Liver (tissue), 9 donors: ENCODE data around the gene FGF9. TPM values are rescaled to one million over a fixed set of nuclear protein-coding genes. Genes with fewer than 3 reads are reported as not detected.

Experiments used
- DNase-seq: peaks from one replicate; pipeline ENCODE4 v3.0.0-alpha.2; 2017; ENCODE audit warnings: low spot score
- H3K27ac ChIP-seq, 2 donors: one replicate each; pipeline ENCODE4 v1.7.0; 2013; ENCODE audit warnings: inconsistent platforms in 2 of 2, low read length in 2 of 2, control low read depth in 1 of 2, low read depth in 1 of 2, mild to moderate bottlenecking in 1 of 2
- H3K27me3 ChIP-seq, 4 donors: one replicate each; pipeline versions ENCODE4 v1.6.1 to v1.7.0; 2013; ENCODE audit warnings: low read length in 3 of 4, inconsistent platforms in 1 of 4, mild to moderate bottlenecking in 1 of 4, moderate library complexity in 1 of 4; ENCODE audit not compliant: control insufficient read depth in 4 of 4, insufficient read depth in 4 of 4
- H3K36me3 ChIP-seq, 4 donors: one replicate each; pipeline versions ENCODE4 v1.6.1 to v1.7.0; 2013; ENCODE audit warnings: low read length in 3 of 4, mild to moderate bottlenecking in 3 of 4, low read depth in 1 of 4, moderate library complexity in 1 of 4; ENCODE audit not compliant: control insufficient read depth in 4 of 4, insufficient read depth in 3 of 4
- H3K4me1 ChIP-seq, 4 donors: one replicate each; pipeline versions ENCODE4 v1.6.1 to v1.7.0; 2013; ENCODE audit warnings: low read length in 3 of 4, mild to moderate bottlenecking in 3 of 4, moderate library complexity in 1 of 4; ENCODE audit not compliant: control insufficient read depth in 4 of 4, insufficient read depth in 4 of 4
- H3K4me3 ChIP-seq, 3 donors: one replicate each; pipeline versions ENCODE4 v1.6.1 to v1.7.0; 2013; ENCODE audit warnings: low read length in 3 of 3, control low read depth in 1 of 3, low read depth in 1 of 3, mild to moderate bottlenecking in 1 of 3
- H3K9ac ChIP-seq, 2 donors: one replicate each; pipeline ENCODE4 v1.7.0; 2013; ENCODE audit warnings: low read length in 2 of 2, mild to moderate bottlenecking in 2 of 2, moderate library complexity in 2 of 2, control low read depth in 1 of 2, low read depth in 1 of 2
- H3K9me3 ChIP-seq, 4 donors: one replicate each; pipeline versions ENCODE4 v1.6.1 to v1.7.0; 2013; ENCODE audit warnings: low read length in 3 of 4; ENCODE audit not compliant: control insufficient read depth in 4 of 4
- ATF3 ChIP-seq: IDR thresholded peaks from 2 replicates; pipeline ENCODE4 v1.6.1; 2016; ENCODE audit warnings: antibody characterized with exemption
- CTCF ChIP-seq: fragments of 150-350 bp; IDR thresholded peaks from 2 replicates; pipeline ENCODE4 v1.5.1; 2017; ENCODE audit warnings: improper control_type of control experiment, low read depth, low read length; ENCODE audit not compliant: missing input control
- EGR1 ChIP-seq, 2 donors: IDR thresholded peaks; 2 replicates each; pipeline ENCODE4 v1.6.1; 2016 to 2018; ENCODE audit warnings: antibody characterized with exemption in 2 of 2, low read depth in 2 of 2
- FOXA1 ChIP-seq: IDR thresholded peaks from 2 replicates; pipeline ENCODE4 v1.6.1; 2016; ENCODE audit warnings: antibody characterized with exemption
- FOXA2 ChIP-seq: IDR thresholded peaks from 2 replicates; pipeline ENCODE4 v1.6.1; 2016; ENCODE audit warnings: antibody characterized with exemption
- GABPA ChIP-seq, 2 donors: IDR thresholded peaks in 1 of 2; conservative IDR thresholded peaks in 1 of 2; 2 replicates each; pipeline ENCODE4 v1.6.1; 2016; ENCODE audit warnings: antibody characterized with exemption in 2 of 2, mild to moderate bottlenecking in 1 of 2, moderate library complexity in 1 of 2
- HNF4A ChIP-seq, 2 donors: conservative IDR thresholded peaks; 2 replicates each; pipeline ENCODE4 v1.6.1; 2016; ENCODE audit warnings: antibody characterized with exemption in 2 of 2, mild to moderate bottlenecking in 2 of 2
- HNF4G ChIP-seq: IDR thresholded peaks from 2 replicates; pipeline ENCODE4 v1.6.1; 2016; ENCODE audit warnings: antibody characterized with exemption
- JUND ChIP-seq, 2 donors: IDR thresholded peaks; 2 replicates each; pipeline ENCODE4 v1.6.1; 2016; ENCODE audit warnings: antibody characterized with exemption in 2 of 2
- MAX ChIP-seq: IDR thresholded peaks from 2 replicates; pipeline ENCODE4 v1.6.1; 2016; ENCODE audit warnings: antibody characterized with exemption
- NR2F2 ChIP-seq: IDR thresholded peaks from 2 replicates; pipeline ENCODE4 v1.6.1; 2016; ENCODE audit warnings: antibody characterized with exemption
- RAD21 ChIP-seq, 2 donors: IDR thresholded peaks; 2 replicates each; pipeline ENCODE4 v1.6.1; 2016; ENCODE audit warnings: antibody characterized with exemption in 2 of 2, mild to moderate bottlenecking in 2 of 2
- RXRA ChIP-seq, 2 donors: IDR thresholded peaks; 2 replicates each; pipeline ENCODE4 v1.6.1; 2017 to 2018; ENCODE audit warnings: antibody characterized with exemption in 2 of 2, mild to moderate bottlenecking in 1 of 2
- SP1 ChIP-seq: IDR thresholded peaks from 2 replicates; pipeline ENCODE4 v1.6.1; 2018; ENCODE audit warnings: antibody characterized with exemption, mild to moderate bottlenecking
- TAF1 ChIP-seq: conservative IDR thresholded peaks from 2 replicates; pipeline ENCODE4 v1.6.1; 2016; ENCODE audit warnings: antibody characterized with exemption, mild to moderate bottlenecking
- YY1 ChIP-seq: IDR thresholded peaks from 2 replicates; pipeline ENCODE4 v1.6.1; 2016; ENCODE audit warnings: antibody characterized with exemption, mild to moderate bottlenecking
- WGBS: extraction: QIAGEN DNeasy Blood & Tissue Kit; methylation state at CpG from one replicate; pipeline ENCODE4 v1.1.7; 2013; 5-methylcytosine and 5-hydroxymethylcytosine counted together
- polyA plus RNA-seq, 2 donors: library from polyadenylated mRNA; stranded (reverse) in 1 of 2; unstranded in 1 of 2; fragments of 200-250 nt in 1 of 2; fragments of >200 nt in 1 of 2; fragmentation: Nextera tagmentation in 1 of 2; extraction: Ambion mirVana in 1 of 2; gene quantifications; one replicate each; pipeline versions ENCODE4 v1.2.1 to v1.2.3, GENCODE V29; 2013 to 2015
- total RNA-seq, 2 donors: library from RNA; depleted of rRNA; stranded (reverse); fragments of >200 nt; gene quantifications; one replicate each; pipeline ENCODE4 v1.2.3, GENCODE V29; 2014
- TF ChIP-seq, protein P1 (sequence below): IDR thresholded peaks from 2 replicates; pipeline ENCODE4 v1.6.1; 2016; ENCODE audit warnings: antibody characterized with exemption
- TF ChIP-seq, protein P2 (sequence below): IDR thresholded peaks from 2 replicates; pipeline ENCODE4 v1.6.1; 2016; ENCODE audit warnings: antibody characterized with exemption, mild to moderate bottlenecking
- donor health status: healthy.
- donor health status: healthy.
- donor health status: healthy.
- donor health status: healthy.
- donor health status: healthy.

FGF9 gene
- total and polyA plus RNA-seq, 4 donors, result under 0.01 to 0.05 TPM; not detected in 2

DNA sequence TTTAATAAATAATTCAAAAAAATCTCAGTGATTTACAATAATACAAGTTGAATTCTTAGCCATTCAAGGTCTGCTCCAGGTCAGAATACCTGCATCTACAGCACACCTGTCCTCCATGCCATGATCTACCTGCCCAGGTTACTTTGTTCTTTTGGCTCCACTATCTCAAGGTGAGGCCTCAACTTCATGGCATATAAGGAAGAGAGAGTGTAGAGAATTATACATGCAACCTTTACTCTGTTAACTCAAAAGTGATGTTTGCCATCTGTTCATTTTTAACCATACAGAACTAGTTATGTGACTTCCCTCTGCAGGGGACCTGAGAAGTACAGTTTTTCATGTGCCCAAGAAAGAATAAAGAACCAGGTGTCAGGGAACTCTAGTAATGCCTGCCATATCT, 38.7 kb upstream of the FGF9 start:
- Histone ChIP-seq H3K27me3 (no peaks in the 10 kb centered on the region), H3K36me3 (no peaks in the 10 kb centered on the region), H3K9me3 (no peaks in the 10 kb centered on the region), H3K4me1 (no peaks in the 10 kb centered on the region), H3K27ac (no peak overlapping the region), H3K4me3 (no peak overlapping the region), H3K9ac (no peak overlapping the region)
- DNase-seq, result no peak
- no peak for TF ChIP-seq HNF4G
- no peak for TF ChIP-seq RXRA (IDR thresholded peaks at IDR 0.05)
- TF ChIP-seq NR2F2, result no peak
- TF ChIP-seq MAX, result no peak
- no peak for TF ChIP-seq JUND (IDR thresholded peaks at IDR 0.05)
- no peak for TF ChIP-seq YY1
- no peak for TF ChIP-seq FOXA1
- no peak for TF ChIP-seq ATF3
- TF ChIP-seq HNF4A (conservative IDR thresholded peaks at IDR 0.05), result no peak
- TF ChIP-seq TAF1, result no peak
- TF ChIP-seq CTCF, result no peak
- no peak for TF ChIP-seq RAD21 (IDR thresholded peaks at IDR 0.05)
- no peak for TF ChIP-seq SP1
- TF ChIP-seq, protein P1, sequence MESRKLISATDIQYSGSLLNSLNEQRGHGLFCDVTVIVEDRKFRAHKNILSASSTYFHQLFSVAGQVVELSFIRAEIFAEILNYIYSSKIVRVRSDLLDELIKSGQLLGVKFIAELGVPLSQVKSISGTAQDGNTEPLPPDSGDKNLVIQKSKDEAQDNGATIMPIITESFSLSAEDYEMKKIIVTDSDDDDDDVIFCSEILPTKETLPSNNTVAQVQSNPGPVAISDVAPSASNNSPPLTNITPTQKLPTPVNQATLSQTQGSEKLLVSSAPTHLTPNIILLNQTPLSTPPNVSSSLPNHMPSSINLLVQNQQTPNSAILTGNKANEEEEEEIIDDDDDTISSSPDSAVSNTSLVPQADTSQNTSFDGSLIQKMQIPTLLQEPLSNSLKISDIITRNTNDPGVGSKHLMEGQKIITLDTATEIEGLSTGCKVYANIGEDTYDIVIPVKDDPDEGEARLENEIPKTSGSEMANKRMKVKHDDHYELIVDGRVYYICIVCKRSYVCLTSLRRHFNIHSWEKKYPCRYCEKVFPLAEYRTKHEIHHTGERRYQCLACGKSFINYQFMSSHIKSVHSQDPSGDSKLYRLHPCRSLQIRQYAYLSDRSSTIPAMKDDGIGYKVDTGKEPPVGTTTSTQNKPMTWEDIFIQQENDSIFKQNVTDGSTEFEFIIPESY, result no peak
- TF ChIP-seq, protein P2, sequence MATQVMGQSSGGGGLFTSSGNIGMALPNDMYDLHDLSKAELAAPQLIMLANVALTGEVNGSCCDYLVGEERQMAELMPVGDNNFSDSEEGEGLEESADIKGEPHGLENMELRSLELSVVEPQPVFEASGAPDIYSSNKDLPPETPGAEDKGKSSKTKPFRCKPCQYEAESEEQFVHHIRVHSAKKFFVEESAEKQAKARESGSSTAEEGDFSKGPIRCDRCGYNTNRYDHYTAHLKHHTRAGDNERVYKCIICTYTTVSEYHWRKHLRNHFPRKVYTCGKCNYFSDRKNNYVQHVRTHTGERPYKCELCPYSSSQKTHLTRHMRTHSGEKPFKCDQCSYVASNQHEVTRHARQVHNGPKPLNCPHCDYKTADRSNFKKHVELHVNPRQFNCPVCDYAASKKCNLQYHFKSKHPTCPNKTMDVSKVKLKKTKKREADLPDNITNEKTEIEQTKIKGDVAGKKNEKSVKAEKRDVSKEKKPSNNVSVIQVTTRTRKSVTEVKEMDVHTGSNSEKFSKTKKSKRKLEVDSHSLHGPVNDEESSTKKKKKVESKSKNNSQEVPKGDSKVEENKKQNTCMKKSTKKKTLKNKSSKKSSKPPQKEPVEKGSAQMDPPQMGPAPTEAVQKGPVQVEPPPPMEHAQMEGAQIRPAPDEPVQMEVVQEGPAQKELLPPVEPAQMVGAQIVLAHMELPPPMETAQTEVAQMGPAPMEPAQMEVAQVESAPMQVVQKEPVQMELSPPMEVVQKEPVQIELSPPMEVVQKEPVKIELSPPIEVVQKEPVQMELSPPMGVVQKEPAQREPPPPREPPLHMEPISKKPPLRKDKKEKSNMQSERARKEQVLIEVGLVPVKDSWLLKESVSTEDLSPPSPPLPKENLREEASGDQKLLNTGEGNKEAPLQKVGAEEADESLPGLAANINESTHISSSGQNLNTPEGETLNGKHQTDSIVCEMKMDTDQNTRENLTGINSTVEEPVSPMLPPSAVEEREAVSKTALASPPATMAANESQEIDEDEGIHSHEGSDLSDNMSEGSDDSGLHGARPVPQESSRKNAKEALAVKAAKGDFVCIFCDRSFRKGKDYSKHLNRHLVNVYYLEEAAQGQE, result no peak
- no peak for TF ChIP-seq EGR1 (IDR thresholded peaks at IDR 0.05; ENCODE audit: low read depth in 2 of 2)
- no peak for TF ChIP-seq GABPA (IDR thresholded peaks at IDR 0.05 in 1 of 2, conservative IDR thresholded peaks at IDR 0.05 in 1 of 2)

DNA sequence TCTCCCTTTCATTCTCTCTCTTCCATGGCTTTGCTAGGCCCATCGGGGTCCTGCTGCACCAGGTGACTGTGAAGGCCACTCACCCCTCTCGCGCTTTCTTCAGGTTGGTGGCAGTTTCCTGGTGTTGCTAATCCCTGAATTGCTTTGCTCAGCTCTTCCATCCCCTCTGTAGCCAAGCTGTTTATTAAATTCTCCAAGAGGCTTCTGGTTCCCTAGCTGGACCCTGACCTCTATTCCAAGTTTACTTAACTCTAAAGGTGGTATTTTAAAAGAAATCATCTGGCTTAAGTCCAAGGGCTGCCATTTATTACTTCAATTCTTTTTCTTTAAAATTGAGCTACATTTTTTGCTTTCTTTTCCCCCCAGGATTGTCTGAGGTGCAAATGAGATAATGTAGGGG, 34.2 kb upstream of the FGF9 start:
- Histone ChIP-seq H3K27ac (no peak overlapping the region), H3K9me3 (no peaks in the 10 kb centered on the region), H3K9ac (no peak overlapping the region), H3K36me3 (no peaks in the 10 kb centered on the region), H3K4me1 (no peaks in the 10 kb centered on the region), H3K27me3 (peaks cover 0 to 7% (median 1%) of the 10 kb centered on the region in 4 donors), H3K4me3 (no peak overlapping the region)
- no peak for DNase-seq
- no peak for TF ChIP-seq MAX
- TF ChIP-seq FOXA2, result no peak
- no peak for TF ChIP-seq YY1
- TF ChIP-seq, protein P2, result no peak
- no peak for TF ChIP-seq RAD21 (IDR thresholded peaks at IDR 0.05)
- no peak for TF ChIP-seq JUND (IDR thresholded peaks at IDR 0.05)
- no peak for TF ChIP-seq SP1
- no peak for TF ChIP-seq EGR1 (IDR thresholded peaks at IDR 0.05; ENCODE audit: low read depth in 2 of 2)
- WGBS, result 66% methylated on average over 3 of the region's 3 CpGs
